Hepatocyte (in vitro differentiated cells): ENCODE data around the gene RCL1. TPM values are rescaled to one million over a fixed set of nuclear protein-coding genes. Genes with fewer than 3 reads are reported as not detected.

Source experiments
- DNase-seq: peaks from one replicate; pipeline ENCODE4 v3.0.0-alpha.2; 2016; ENCODE audit warnings: low spot score
- H2AFZ ChIP-seq: fragments of 200-600 bp; sonication (generic); 2 replicates; pipeline ENCODE4 v1.6.0; 2016; ENCODE audit warnings: antibody characterized with exemption, mild to moderate bottlenecking
- H3K27ac ChIP-seq: fragments of 200-600 bp; sonication (generic); 2 replicates; pipeline ENCODE4 v1.5.1; 2016; ENCODE audit warnings: mild to moderate bottlenecking
- H3K27me3 ChIP-seq: fragments of 200-600 bp; sonication (generic); 2 replicates; pipeline ENCODE4 v1.6.1; 2016
- H3K36me3 ChIP-seq: fragments of 200-600 bp; sonication (generic); replicated peaks from 2 replicates; pipeline ENCODE4 v1.5.1; 2016; ENCODE audit warnings: low read depth; ENCODE audit not compliant: insufficient read depth
- H3K4me1 ChIP-seq: fragments of 200-600 bp; sonication (generic); 2 replicates; pipeline ENCODE4 v1.5.1; 2016; ENCODE audit warnings: mild to moderate bottlenecking, moderate library complexity; ENCODE audit not compliant: insufficient read depth
- H3K4me2 ChIP-seq: fragments of 200-600 bp; sonication (generic); 2 replicates; pipeline ENCODE4 v1.6.0; 2016
- H3K4me3 ChIP-seq: fragments of 200-600 bp; sonication (generic); 2 replicates; pipeline ENCODE4 v1.5.1; 2016; ENCODE audit warnings: mild to moderate bottlenecking
- H3K79me2 ChIP-seq: fragments of 200-600 bp; sonication (generic); 2 replicates; pipeline ENCODE4 v1.6.0; 2017; ENCODE audit warnings: mild to moderate bottlenecking
- H3K9me2 ChIP-seq: fragments of 200-600 bp; sonication (generic); replicated peaks from 2 replicates; pipeline ENCODE4 v1.6.0; 2017; ENCODE audit warnings: mild to moderate bottlenecking; ENCODE audit not compliant: insufficient read depth
- H3K9me3 ChIP-seq: fragments of 200-600 bp; sonication (generic); 2 replicates; pipeline ENCODE4 v1.5.1; 2016; ENCODE audit warnings: low read depth, mild to moderate bottlenecking
- H4K20me1 ChIP-seq: fragments of 200-600 bp; sonication (generic); 2 replicates; pipeline ENCODE4 v1.6.0; 2016; ENCODE audit warnings: mild to moderate bottlenecking; ENCODE audit not compliant: insufficient read depth, poor library complexity, severe bottlenecking
- EZH2 ChIP-seq: fragments of 200-600 bp; sonication (generic); IDR thresholded peaks from 2 replicates; pipeline ENCODE4 v1.6.1; 2016; ENCODE audit warnings: antibody characterized with exemption, mild to moderate bottlenecking, borderline replicate concordance
- EZH2phosphoT487 ChIP-seq: fragments of 200-600 bp; sonication (generic); IDR thresholded peaks from one replicate; pipeline ENCODE4 v1.6.1; 2018; ENCODE audit warnings: antibody characterized with exemption, mild to moderate bottlenecking, low read depth, moderate library complexity; ENCODE audit not compliant: unreplicated experiment, severe bottlenecking
- WGBS: methylation state at CpG from one replicate; pipeline ENCODE4 v1.1.6; 2016; ENCODE audit warnings: low lambda C conversion rate; ENCODE audit errors: missing lambda C conversion rate; 5-methylcytosine and 5-hydroxymethylcytosine counted together
- polyA plus RNA-seq: library from polyadenylated mRNA; unstranded; fragments of >200 nt; fragmentation: Nextera tagmentation; extraction: Ambion mirVana; gene quantifications from 2 replicates; pipeline ENCODE4 v1.2.1, GENCODE V29; 2016
- total RNA-seq: library from RNA; depleted of rRNA; stranded (reverse); fragments of >200 nt; gene quantifications from 2 replicates; pipeline ENCODE4 v1.2.3, GENCODE V29; 2014
- TF ChIP-seq, protein P1 (sequence below): fragments of 200-600 bp; sonication (generic); IDR thresholded peaks from 2 replicates; pipeline ENCODE4 v1.5.1; 2016; ENCODE audit warnings: antibody characterized with exemption, mild to moderate bottlenecking; ENCODE audit not compliant: poor library complexity

The RCL1 gene
- total and polyA plus RNA-seq, 2 experiments from 2014 or later, result 25.6 to 30.1 TPM

DNA sequence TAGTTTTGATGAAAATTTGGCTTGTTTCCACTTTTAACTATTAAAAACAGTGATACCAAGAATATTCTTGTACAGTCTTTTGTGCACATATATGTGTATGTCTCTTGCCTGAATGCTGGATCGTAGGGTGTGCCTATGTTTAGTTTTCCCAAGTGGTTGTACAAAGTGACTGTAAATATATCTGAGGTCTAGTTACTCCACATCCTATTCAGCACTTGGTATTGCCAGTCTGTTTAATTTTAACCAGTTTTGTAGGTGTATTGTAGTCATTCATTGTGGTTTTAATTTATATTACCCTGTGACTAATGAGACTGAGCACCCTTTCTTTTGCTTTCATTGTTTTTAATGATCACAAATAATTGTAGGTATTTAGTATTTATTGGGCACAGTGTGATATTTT is 17.8 kb downstream of the RCL1 start:
- H3K9me2 ChIP-seq, result no peaks in the 10 kb centered on the region
- TF ChIP-seq, protein P1, sequence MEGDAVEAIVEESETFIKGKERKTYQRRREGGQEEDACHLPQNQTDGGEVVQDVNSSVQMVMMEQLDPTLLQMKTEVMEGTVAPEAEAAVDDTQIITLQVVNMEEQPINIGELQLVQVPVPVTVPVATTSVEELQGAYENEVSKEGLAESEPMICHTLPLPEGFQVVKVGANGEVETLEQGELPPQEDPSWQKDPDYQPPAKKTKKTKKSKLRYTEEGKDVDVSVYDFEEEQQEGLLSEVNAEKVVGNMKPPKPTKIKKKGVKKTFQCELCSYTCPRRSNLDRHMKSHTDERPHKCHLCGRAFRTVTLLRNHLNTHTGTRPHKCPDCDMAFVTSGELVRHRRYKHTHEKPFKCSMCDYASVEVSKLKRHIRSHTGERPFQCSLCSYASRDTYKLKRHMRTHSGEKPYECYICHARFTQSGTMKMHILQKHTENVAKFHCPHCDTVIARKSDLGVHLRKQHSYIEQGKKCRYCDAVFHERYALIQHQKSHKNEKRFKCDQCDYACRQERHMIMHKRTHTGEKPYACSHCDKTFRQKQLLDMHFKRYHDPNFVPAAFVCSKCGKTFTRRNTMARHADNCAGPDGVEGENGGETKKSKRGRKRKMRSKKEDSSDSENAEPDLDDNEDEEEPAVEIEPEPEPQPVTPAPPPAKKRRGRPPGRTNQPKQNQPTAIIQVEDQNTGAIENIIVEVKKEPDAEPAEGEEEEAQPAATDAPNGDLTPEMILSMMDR, result no peak
- TF ChIP-seq EZH2, result no peak
- no peak for TF ChIP-seq EZH2phosphoT487
- WGBS, result 89% methylated on average over 1 of the region's 1 CpG
- no peak for DNase-seq
- H3K27ac ChIP-seq, result no peak overlapping the region
- H3K79me2 ChIP-seq, result peaks cover 82% of the 10 kb centered on the region
- no peak overlapping the region for H3K4me2 ChIP-seq
- H3K36me3 ChIP-seq, result no peaks in the 10 kb centered on the region
- no peaks in the 10 kb centered on the region for H3K4me1 ChIP-seq
- H3K4me3 ChIP-seq, result no peak overlapping the region
- no peaks in the 10 kb centered on the region for H3K27me3 ChIP-seq
- peaks cover 3% of the 10 kb centered on the region for H4K20me1 ChIP-seq
- H2AFZ ChIP-seq, result no peak overlapping the region
- no peaks in the 10 kb centered on the region for H3K9me3 ChIP-seq

GRCh38 chr9:4811824-4812223 is 19.1 kb downstream of the RCL1 start:
- peaks cover 80% of the 10 kb centered on the region for H3K79me2 ChIP-seq
- H3K9me2 ChIP-seq, result no peaks in the 10 kb centered on the region
- no peaks in the 10 kb centered on the region for H3K9me3 ChIP-seq
- H3K36me3 ChIP-seq, result no peaks in the 10 kb centered on the region
- no peak for DNase-seq
- H3K27ac ChIP-seq, result no peak overlapping the region
- H2AFZ ChIP-seq, result no peak overlapping the region
- H4K20me1 ChIP-seq, result peaks cover 3% of the 10 kb centered on the region
- H3K4me2 ChIP-seq, result no peak overlapping the region
- H3K4me1 ChIP-seq, result no peaks in the 10 kb centered on the region
- TF ChIP-seq EZH2phosphoT487, result no peak
- TF ChIP-seq, protein P1, result no peak
- no peak for TF ChIP-seq EZH2
- H3K27me3 ChIP-seq, result no peaks in the 10 kb centered on the region
- H3K4me3 ChIP-seq, result no peak overlapping the region

DNA sequence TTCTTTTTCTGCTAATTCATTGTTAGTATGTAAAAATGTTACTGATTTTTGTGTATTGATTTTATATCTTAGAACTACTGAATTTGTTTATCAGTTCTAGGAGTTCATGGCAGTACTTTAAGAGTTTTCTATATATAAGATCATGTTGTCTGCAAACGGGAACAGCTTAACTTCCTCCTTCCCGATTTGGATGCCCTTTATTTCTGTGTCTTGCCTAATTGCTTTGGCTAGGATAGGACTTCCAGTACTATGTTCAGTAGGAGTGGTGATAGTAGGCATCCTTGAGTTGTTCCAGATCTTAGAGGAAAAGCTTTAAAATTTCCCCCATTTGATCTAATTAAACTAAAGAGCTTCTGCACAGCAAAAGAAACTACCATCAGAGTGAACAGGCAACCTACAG is 20.1 kb downstream of the RCL1 start:
- Histone ChIP-seq H2AFZ (no peak overlapping the region), H3K9me3 (no peaks in the 10 kb centered on the region), H3K79me2 (peaks cover 79% of the 10 kb centered on the region), H3K27ac (no peak overlapping the region), H3K4me3 (no peak overlapping the region), H3K36me3 (no peaks in the 10 kb centered on the region), H3K27me3 (no peaks in the 10 kb centered on the region), H4K20me1 (peaks cover 3% of the 10 kb centered on the region), H3K4me2 (no peak overlapping the region), H3K4me1 (no peaks in the 10 kb centered on the region), H3K9me2 (no peaks in the 10 kb centered on the region)
- DNase-seq, result no peak
- WGBS, result 85% methylated on average over 2 of the region's 2 CpGs
- TF ChIP-seq EZH2, result no peak
- TF ChIP-seq, protein P1, result no peak

- no peak for TF ChIP-seq EZH2phosphoT487
- no peak for TF ChIP-seq EZH2
- TF ChIP-seq, protein P1, result no peak
Observed at GRCh38 chr9:4814913-4815312, 22.2 kb downstream of the RCL1 start.

More at GRCh38 chr9:4814913-4815312, 22.2 kb downstream of the RCL1 start:
- H2AFZ ChIP-seq, result no peak overlapping the region
- H3K79me2 ChIP-seq, result peaks cover 81% of the 10 kb centered on the region
- no peaks in the 10 kb centered on the region for H3K27me3 ChIP-seq
- H3K4me3 ChIP-seq, result no peak overlapping the region
- H3K9me2 ChIP-seq, result no peaks in the 10 kb centered on the region
- no peaks in the 10 kb centered on the region for H4K20me1 ChIP-seq
- H3K4me1 ChIP-seq, result no peaks in the 10 kb centered on the region
- H3K27ac ChIP-seq, result no peak overlapping the region
- DNase-seq, result no peak
- no peaks in the 10 kb centered on the region for H3K9me3 ChIP-seq
- no peak overlapping the region for H3K4me2 ChIP-seq
- H3K36me3 ChIP-seq, result no peaks in the 10 kb centered on the region
